GM23338 (cell line): ENCODE results near the gene TMEFF1. TPM values are rescaled to one million over a fixed set of nuclear protein-coding genes. Genes with fewer than 3 reads are reported as not detected.
"Not testable (repeated sequence)": the region's sequence is repeated elsewhere in the genome, so short reads cannot be mapped to it uniquely, and the experiment has no call there.

Experiments
- ATAC-seq: fragments of 200-7000 bp; cut with Tn5 transposase; 3 replicates; pipeline ENCODE4 v1.9.1; 2020
- DNase-seq: peaks from one replicate; pipeline ENCODE4 v3.0.0-alpha.2; 2015; ENCODE audit warnings: low spot score
- H2AFZ ChIP-seq: fragments of 200-600 bp; sonication (generic); 2 replicates; pipeline ENCODE4 v1.8.0; 2016; ENCODE audit warnings: antibody characterized with exemption, mild to moderate bottlenecking, moderate library complexity
- H3F3A ChIP-seq: fragments of 200-600 bp; sonication (generic); replicated peaks from 2 replicates; pipeline ENCODE4 v1.8.0; 2017; ENCODE audit warnings: antibody characterized with exemption, mixed run types, low read depth
- H3K27ac ChIP-seq: fragments of 200-600 bp; sonication (generic); 2 replicates; pipeline ENCODE4 v1.6.1; 2016; ENCODE audit warnings: low read depth
- H3K27me3 ChIP-seq: fragments of 200-600 bp; sonication (generic); 2 replicates; pipeline ENCODE4 v1.8.0; 2016; ENCODE audit warnings: mild to moderate bottlenecking, mixed run types, moderate library complexity; ENCODE audit not compliant: insufficient read depth
- H3K36me3 ChIP-seq: fragments of 200-600 bp; sonication (generic); 2 replicates; pipeline ENCODE4 v1.8.0; 2016; ENCODE audit warnings: mild to moderate bottlenecking; ENCODE audit not compliant: insufficient read depth
- H3K4me1 ChIP-seq: fragments of 200-600 bp; sonication (generic); 2 replicates; pipeline ENCODE4 v1.8.0; 2016; ENCODE audit warnings: mild to moderate bottlenecking, moderate library complexity; ENCODE audit not compliant: insufficient read depth
- H3K4me2 ChIP-seq: fragments of 200-600 bp; sonication (generic); 2 replicates; pipeline ENCODE4 v1.7.1; 2017; ENCODE audit warnings: mixed run types
- H3K4me3 ChIP-seq: fragments of 200-600 bp; sonication (generic); 2 replicates; pipeline ENCODE4 v1.6.1; 2016; ENCODE audit warnings: mixed run types
- H3K79me2 ChIP-seq: fragments of 200-600 bp; sonication (generic); replicated peaks from 2 replicates; pipeline ENCODE4 v1.8.0; 2017; ENCODE audit warnings: mild to moderate bottlenecking; ENCODE audit not compliant: insufficient read depth
- H3K9me2 ChIP-seq: fragments of 200-600 bp; sonication (generic); 2 replicates; pipeline ENCODE4 v1.8.0; 2017; ENCODE audit not compliant: insufficient read depth
- H4K20me1 ChIP-seq: fragments of 200-600 bp; sonication (generic); replicated peaks from 2 replicates; pipeline ENCODE4 v1.8.0; 2017; ENCODE audit warnings: mild to moderate bottlenecking; ENCODE audit not compliant: insufficient read depth
- H3K27ac Mint-ChIP-seq: 2 replicates; pipeline ENCODE4 v1.8.0; 2020; ENCODE audit warnings: inconsistent platforms, mild to moderate bottlenecking, moderate library complexity, mixed read lengths
- H3K27me3 Mint-ChIP-seq: 3 replicates; pipeline ENCODE4 v1.8.0; 2022; ENCODE audit warnings: low read depth, mild to moderate bottlenecking, moderate library complexity, mixed read lengths, inconsistent platforms; ENCODE audit not compliant: insufficient read depth, poor library complexity
- H3K36me3 Mint-ChIP-seq: 3 replicates; pipeline ENCODE4 v1.8.0; 2021; ENCODE audit warnings: low read depth, mild to moderate bottlenecking, inconsistent platforms, moderate library complexity, mixed read lengths
- H3K4me1 Mint-ChIP-seq: 3 replicates; pipeline ENCODE4 v1.8.0; 2020; ENCODE audit warnings: mild to moderate bottlenecking, inconsistent platforms, mixed read lengths
- H3K4me3 Mint-ChIP-seq: 3 replicates; pipeline ENCODE4 v1.8.0; 2021; ENCODE audit warnings: moderate library complexity, mild to moderate bottlenecking, inconsistent platforms, mixed read lengths
- H3K9me3 Mint-ChIP-seq: 3 replicates; pipeline ENCODE4 v1.8.0; 2020; ENCODE audit warnings: moderate library complexity, mild to moderate bottlenecking, inconsistent platforms, mixed read lengths
- CREB1 ChIP-seq: fragments of 250-450 bp; sonication (Bioruptor Pico); IDR thresholded peaks from 2 replicates; pipeline ENCODE4 v1.5.0; 2020; ENCODE audit warnings: low read depth, mild to moderate bottlenecking, moderate library complexity
- polyA plus RNA-seq: library from polyadenylated mRNA; unstranded; fragments of >200 nt; fragmentation: Nextera tagmentation; extraction: Ambion mirVana; gene quantifications from 2 replicates; pipeline ENCODE4 v1.2.1, GENCODE V29; 2016
- total RNA-seq: library from RNA; depleted of rRNA; stranded (reverse); fragments of >200 nt; shearing (Covaris generic); gene quantifications from 2 replicates; pipeline ENCODE4 v1.2.3, GENCODE V29; 2014
- TF ChIP-seq, protein P1 (sequence below), 2 experiments: fragments of 200-600 bp in 1 of 2; sonication (generic) in 1 of 2; conservative IDR thresholded peaks; 2 replicates each; pipeline versions ENCODE4 v1.5.1 to v1.6.1; 2016 to 2017; ENCODE audit warnings: antibody characterized with exemption in 2 of 2, low read depth in 2 of 2, mild to moderate bottlenecking in 2 of 2, moderate library complexity in 1 of 2
- TF ChIP-seq, protein P2 (sequence below): IDR thresholded peaks from one replicate; pipeline ENCODE4 v1.6.1; 2018; ENCODE audit warnings: antibody characterized with exemption; ENCODE audit not compliant: unreplicated experiment
- TF ChIP-seq, protein P3 (sequence below): IDR thresholded peaks from 2 replicates; pipeline ENCODE4 v1.6.1; 2016; ENCODE audit warnings: antibody characterized with exemption

TMEFF1 gene
- total and polyA plus RNA-seq, 2 experiments from 2014 or later = 6.6 to 85.2 TPM

DNA sequence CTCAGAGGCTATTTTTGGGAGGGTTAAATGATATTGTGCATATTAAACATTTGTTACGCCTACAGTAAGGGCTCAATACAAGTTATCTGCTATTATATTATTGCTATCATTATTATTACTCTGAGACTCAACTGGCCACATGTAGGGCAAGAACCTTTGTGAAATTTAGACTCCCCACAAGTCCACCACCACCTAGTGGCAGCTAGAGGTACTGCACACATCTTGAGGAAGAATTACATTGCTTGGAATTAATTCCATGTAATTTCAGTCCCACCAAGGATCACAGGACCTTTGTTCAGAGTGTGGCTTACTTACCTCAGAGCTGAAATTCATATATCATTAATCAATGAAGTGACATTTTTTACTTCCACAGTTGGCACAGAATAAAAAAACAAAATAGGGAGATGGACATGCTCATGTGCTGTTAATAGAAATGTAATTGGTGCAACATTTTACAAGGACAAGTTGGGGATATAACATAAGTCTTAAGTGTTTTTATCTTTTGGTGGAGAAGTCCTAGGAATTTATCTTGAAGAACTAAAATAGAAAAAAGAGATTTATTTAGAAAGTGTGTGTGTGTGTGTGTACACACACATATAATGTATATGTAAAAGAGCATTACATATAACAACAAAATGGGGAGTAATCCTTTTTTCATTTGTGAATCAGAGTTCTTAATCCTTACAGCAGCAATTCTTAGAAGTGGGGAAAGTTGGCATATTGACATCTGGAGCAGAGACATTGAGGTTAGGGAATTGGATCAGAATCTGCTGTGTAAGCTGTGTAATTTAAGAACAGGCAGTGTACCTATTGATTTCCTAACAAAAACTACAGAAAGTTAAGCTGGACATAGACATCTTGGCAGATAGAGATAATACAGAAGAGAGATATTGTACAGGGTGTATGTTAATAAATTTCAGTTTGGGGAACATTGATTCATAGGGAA is 34.8 kb upstream of the TMEFF1 start:
- Histone ChIP-seq H3K4me1 (no peaks in the 10 kb centered on the region), H3K4me3 (no peak overlapping the region), H3K36me3 (0 out of 2 replicates have a peak, but pooled peaks cover 3% of the 10 kb centered on the region), H2AFZ (no peak overlapping the region), H3K9me2 (0 out of 2 replicates have a peak, but pooled peaks cover 4% of the 10 kb centered on the region), H3K79me2 (peaks cover 61% of the 10 kb centered on the region), H3K27ac (no peak overlapping the region), H3F3A (peaks cover 9% of the 10 kb centered on the region; the same call in 1 of the 2 replicates), H4K20me1 (peaks cover 4% of the 10 kb centered on the region; the same call in 1 of the 2 replicates), H3K4me2 (no peak overlapping the region), H3K27me3 (no peaks in the 10 kb centered on the region)
- DNase-seq (peak; percentile 90), ATAC-seq (peak; percentile 68)
- H3K9me3 Mint-ChIP-seq = no peaks in the 10 kb centered on the region
- H3K27ac Mint-ChIP-seq = no peak overlapping the region
- H3K36me3 Mint-ChIP-seq = peaks cover 9% of the 10 kb centered on the region
- H3K4me1 Mint-ChIP-seq = peaks cover 10% of the 10 kb centered on the region
- H3K27me3 Mint-ChIP-seq = peaks cover 4% of the 10 kb centered on the region
- TF ChIP-seq CREB1 (CRISPR knock-in tag) = no peak
- TF ChIP-seq, protein P1, sequence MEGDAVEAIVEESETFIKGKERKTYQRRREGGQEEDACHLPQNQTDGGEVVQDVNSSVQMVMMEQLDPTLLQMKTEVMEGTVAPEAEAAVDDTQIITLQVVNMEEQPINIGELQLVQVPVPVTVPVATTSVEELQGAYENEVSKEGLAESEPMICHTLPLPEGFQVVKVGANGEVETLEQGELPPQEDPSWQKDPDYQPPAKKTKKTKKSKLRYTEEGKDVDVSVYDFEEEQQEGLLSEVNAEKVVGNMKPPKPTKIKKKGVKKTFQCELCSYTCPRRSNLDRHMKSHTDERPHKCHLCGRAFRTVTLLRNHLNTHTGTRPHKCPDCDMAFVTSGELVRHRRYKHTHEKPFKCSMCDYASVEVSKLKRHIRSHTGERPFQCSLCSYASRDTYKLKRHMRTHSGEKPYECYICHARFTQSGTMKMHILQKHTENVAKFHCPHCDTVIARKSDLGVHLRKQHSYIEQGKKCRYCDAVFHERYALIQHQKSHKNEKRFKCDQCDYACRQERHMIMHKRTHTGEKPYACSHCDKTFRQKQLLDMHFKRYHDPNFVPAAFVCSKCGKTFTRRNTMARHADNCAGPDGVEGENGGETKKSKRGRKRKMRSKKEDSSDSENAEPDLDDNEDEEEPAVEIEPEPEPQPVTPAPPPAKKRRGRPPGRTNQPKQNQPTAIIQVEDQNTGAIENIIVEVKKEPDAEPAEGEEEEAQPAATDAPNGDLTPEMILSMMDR (conservative IDR thresholded peaks at IDR 0.05; ENCODE audit: low read depth in 2 of 2) = peak; percentile 86 to 95
- H3K4me3 Mint-ChIP-seq = no peak overlapping the region

DNA sequence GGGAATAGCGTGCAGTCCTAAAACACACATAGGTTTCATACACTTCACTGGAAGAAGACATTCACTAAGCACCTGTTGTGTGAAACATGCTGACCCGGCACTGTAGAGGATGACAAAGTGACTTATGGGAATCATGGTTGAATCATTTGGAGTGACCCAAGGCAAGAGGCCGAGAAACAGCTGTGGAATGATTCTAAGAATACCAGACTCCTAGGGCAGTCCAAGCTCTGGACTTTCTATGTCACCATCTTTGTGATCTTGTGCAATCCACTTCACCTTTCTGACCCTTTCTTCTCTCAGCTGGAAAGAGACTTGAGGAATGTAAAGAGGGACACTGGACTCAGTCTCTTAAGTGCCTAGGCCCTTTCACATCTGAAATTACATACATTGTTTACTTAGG is 32.9 kb upstream of the TMEFF1 start:
- H3K4me2 ChIP-seq = no peak overlapping the region
- peaks cover 4% of the 10 kb centered on the region; the same call in 1 of the 2 replicates for H4K20me1 ChIP-seq
- DNase-seq (no peak), ATAC-seq (no peak)
- peaks cover 12% of the 10 kb centered on the region for H3K36me3 Mint-ChIP-seq
- H3K36me3 ChIP-seq = 0 out of 2 replicates have a peak, but pooled peaks cover 3% of the 10 kb centered on the region
- peaks cover 53% of the 10 kb centered on the region for H3K79me2 ChIP-seq
- no peak overlapping the region for H3K4me3 Mint-ChIP-seq
- no peak for TF ChIP-seq CREB1 (CRISPR knock-in tag)
- TF ChIP-seq, protein P1 (conservative IDR thresholded peaks at IDR 0.05; ENCODE audit: low read depth in 2 of 2) = no peak
- TF ChIP-seq, protein P2, sequence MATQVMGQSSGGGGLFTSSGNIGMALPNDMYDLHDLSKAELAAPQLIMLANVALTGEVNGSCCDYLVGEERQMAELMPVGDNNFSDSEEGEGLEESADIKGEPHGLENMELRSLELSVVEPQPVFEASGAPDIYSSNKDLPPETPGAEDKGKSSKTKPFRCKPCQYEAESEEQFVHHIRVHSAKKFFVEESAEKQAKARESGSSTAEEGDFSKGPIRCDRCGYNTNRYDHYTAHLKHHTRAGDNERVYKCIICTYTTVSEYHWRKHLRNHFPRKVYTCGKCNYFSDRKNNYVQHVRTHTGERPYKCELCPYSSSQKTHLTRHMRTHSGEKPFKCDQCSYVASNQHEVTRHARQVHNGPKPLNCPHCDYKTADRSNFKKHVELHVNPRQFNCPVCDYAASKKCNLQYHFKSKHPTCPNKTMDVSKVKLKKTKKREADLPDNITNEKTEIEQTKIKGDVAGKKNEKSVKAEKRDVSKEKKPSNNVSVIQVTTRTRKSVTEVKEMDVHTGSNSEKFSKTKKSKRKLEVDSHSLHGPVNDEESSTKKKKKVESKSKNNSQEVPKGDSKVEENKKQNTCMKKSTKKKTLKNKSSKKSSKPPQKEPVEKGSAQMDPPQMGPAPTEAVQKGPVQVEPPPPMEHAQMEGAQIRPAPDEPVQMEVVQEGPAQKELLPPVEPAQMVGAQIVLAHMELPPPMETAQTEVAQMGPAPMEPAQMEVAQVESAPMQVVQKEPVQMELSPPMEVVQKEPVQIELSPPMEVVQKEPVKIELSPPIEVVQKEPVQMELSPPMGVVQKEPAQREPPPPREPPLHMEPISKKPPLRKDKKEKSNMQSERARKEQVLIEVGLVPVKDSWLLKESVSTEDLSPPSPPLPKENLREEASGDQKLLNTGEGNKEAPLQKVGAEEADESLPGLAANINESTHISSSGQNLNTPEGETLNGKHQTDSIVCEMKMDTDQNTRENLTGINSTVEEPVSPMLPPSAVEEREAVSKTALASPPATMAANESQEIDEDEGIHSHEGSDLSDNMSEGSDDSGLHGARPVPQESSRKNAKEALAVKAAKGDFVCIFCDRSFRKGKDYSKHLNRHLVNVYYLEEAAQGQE = no peak
- TF ChIP-seq, protein P3, sequence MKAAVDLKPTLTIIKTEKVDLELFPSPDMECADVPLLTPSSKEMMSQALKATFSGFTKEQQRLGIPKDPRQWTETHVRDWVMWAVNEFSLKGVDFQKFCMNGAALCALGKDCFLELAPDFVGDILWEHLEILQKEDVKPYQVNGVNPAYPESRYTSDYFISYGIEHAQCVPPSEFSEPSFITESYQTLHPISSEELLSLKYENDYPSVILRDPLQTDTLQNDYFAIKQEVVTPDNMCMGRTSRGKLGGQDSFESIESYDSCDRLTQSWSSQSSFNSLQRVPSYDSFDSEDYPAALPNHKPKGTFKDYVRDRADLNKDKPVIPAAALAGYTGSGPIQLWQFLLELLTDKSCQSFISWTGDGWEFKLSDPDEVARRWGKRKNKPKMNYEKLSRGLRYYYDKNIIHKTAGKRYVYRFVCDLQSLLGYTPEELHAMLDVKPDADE = no peak
- H3K4me1 Mint-ChIP-seq = peaks cover 16% of the 10 kb centered on the region
- no peak overlapping the region for H2AFZ ChIP-seq
- peaks cover 9% of the 10 kb centered on the region; the same call in 1 of the 2 replicates for H3F3A ChIP-seq
- no peaks in the 10 kb centered on the region for H3K4me1 ChIP-seq
- peaks cover 4% of the 10 kb centered on the region for H3K27me3 Mint-ChIP-seq
- no peak overlapping the region for H3K27ac Mint-ChIP-seq
- H3K9me3 Mint-ChIP-seq = no peaks in the 10 kb centered on the region
- no peaks in the 10 kb centered on the region for H3K27me3 ChIP-seq
- H3K9me2 ChIP-seq = 0 out of 2 replicates have a peak, but pooled peaks cover 4% of the 10 kb centered on the region
- H3K4me3 ChIP-seq = no peak overlapping the region
- H3K27ac ChIP-seq = no peak overlapping the region

DNA sequence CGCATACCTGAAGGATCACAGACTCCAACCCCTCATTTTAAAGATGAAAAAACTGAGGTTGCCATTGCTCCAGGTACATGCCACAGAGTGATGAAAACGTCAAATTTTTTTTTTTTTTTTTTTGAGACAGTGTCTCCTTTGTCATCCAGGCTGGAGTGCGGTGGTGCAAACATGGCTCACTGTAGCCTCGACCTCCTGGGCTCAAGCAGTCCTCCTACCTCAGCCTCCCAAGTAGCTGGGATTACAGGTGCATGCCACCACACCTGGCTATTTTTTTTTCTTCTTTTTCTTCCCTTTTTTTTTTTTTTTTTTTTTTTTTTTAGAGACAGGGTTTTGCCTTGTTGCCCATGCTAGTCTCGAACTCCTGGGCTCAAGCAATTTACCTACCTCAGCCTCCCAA is 32.5 kb upstream of the TMEFF1 start:
- H2AFZ ChIP-seq, H4K20me1 ChIP-seq, H3K36me3 ChIP-seq, ATAC-seq, H3K9me3 Mint-ChIP-seq, H3K9me2 ChIP-seq, H3K27me3 Mint-ChIP-seq, DNase-seq, H3K27ac Mint-ChIP-seq, H3K4me1 ChIP-seq, H3K4me2 ChIP-seq, H3F3A ChIP-seq, H3K4me3 Mint-ChIP-seq, H3K27ac ChIP-seq, H3K4me3 ChIP-seq, H3K27me3 ChIP-seq: not testable (repeated sequence)
- H3K36me3 Mint-ChIP-seq = peaks cover 12% of the 10 kb centered on the region
- H3K79me2 ChIP-seq = peaks cover 49% of the 10 kb centered on the region
- H3K4me1 Mint-ChIP-seq = peaks cover 16% of the 10 kb centered on the region
